Lung (tissue), 16 donors: ENCODE data around the gene PPIL3. TPM values are rescaled to one million over a fixed set of nuclear protein-coding genes. Genes with fewer than 3 reads are reported as not detected.
A peak's percentile ranks its signal among the peaks of the same experiment; 100 is the strongest.

ENCODE experiments used
- ATAC-seq: fragments of 200-7000 bp; cut with Tn5 transposase; one replicate; pipeline ENCODE4 v1.9.1; 2020; ENCODE audit warnings: moderate number of reproducible peaks; ENCODE audit not compliant: insufficient read depth, low FRiP score
- DNase-seq, 3 donors: peaks; one replicate each; pipeline ENCODE4 v3.0.0-alpha.2; 2013 to 2017
- H3K27ac ChIP-seq, 2 donors: one replicate each; pipeline ENCODE4 v1.5.1; 2013; ENCODE audit warnings: mild to moderate bottlenecking in 2 of 2, moderate library complexity in 2 of 2, control low read depth in 1 of 2, inconsistent platforms in 1 of 2, low read depth in 1 of 2, low read length in 1 of 2
- H3K27me3 ChIP-seq, 3 donors: one replicate each; pipeline ENCODE4 v1.5.1; 2013; ENCODE audit warnings: low read length in 2 of 3; ENCODE audit not compliant: control insufficient read depth in 3 of 3, insufficient read depth in 3 of 3
- H3K36me3 ChIP-seq, 4 donors: one replicate each; pipeline ENCODE4 v1.5.1; 2013; ENCODE audit warnings: low read length in 4 of 4, mild to moderate bottlenecking in 1 of 4, moderate library complexity in 1 of 4; ENCODE audit not compliant: control insufficient read depth in 4 of 4, insufficient read depth in 4 of 4
- H3K4me1 ChIP-seq, 5 donors: one replicate each; pipeline ENCODE4 v1.5.1; 2013; ENCODE audit warnings: low read length in 5 of 5, mild to moderate bottlenecking in 2 of 5, moderate library complexity in 1 of 5; ENCODE audit not compliant: control insufficient read depth in 5 of 5, insufficient read depth in 5 of 5
- H3K4me3 ChIP-seq: one replicate; pipeline ENCODE4 v1.5.1; 2013; ENCODE audit warnings: mild to moderate bottlenecking, control low read depth, moderate library complexity
- H3K9ac ChIP-seq, 2 donors: one replicate each; pipeline ENCODE4 v1.5.1; 2013; ENCODE audit warnings: low read length in 2 of 2, control low read depth in 1 of 2; ENCODE audit not compliant: insufficient read depth in 1 of 2
- H3K9me3 ChIP-seq, 4 donors: one replicate each; pipeline ENCODE4 v1.5.1; 2013; ENCODE audit warnings: low read length in 3 of 4, mild to moderate bottlenecking in 1 of 4, moderate library complexity in 1 of 4; ENCODE audit not compliant: control insufficient read depth in 4 of 4, insufficient read depth in 3 of 4
- WGBS, 2 donors: extraction: QIAGEN DNeasy Blood & Tissue Kit; methylation state at CpG; one replicate each; pipeline ENCODE4 v1.1.7; 2013; 5-methylcytosine and 5-hydroxymethylcytosine counted together
- long read RNA-seq, 5 donors: transcript quantifications; one replicate each; lab custom pipeline, GENCODE V29; 2026
- polyA plus RNA-seq, 2 donors: library from polyadenylated mRNA; stranded (reverse); fragments of 200-250 nt; gene quantifications; one replicate each; pipeline ENCODE4 v1.2.1, GENCODE V29; 2013
- total RNA-seq, 2 donors: library from RNA; depleted of rRNA in 1 of 2; stranded (reverse); fragments of >200 nt in 1 of 2; gene quantifications; one replicate each; pipeline ENCODE4 v1.2.1, GENCODE V29; 2014 to 2021
- TF ChIP-seq, protein P1 (sequence below): IDR thresholded peaks from 2 replicates; pipeline ENCODE4 v1.5.1; 2012; ENCODE audit warnings: mild to moderate bottlenecking; ENCODE audit errors: control extremely low read depth, extremely low read depth
- donor health status: control.
- donor health status: control.
- donor health status: Bipolar disorder and iron deficiency.
- donor health status: healthy.
- donor health status: DM: yes; HTN: yes; CAD: no.

PPIL3 gene
- total RNA-seq (10 to 100 TPM; 19.0 to 81.1 TPM), polyA plus RNA-seq (10 to 100 TPM in 1 of 2 donors, 1 to 10 TPM in 1; 8.6 to 33.0 TPM)
- long read RNA-seq, donor 1, transcript PPIL3-209 (3 exons, 589 nt) = major isoform, 6 of 14 reads
- long read RNA-seq, donor 1, transcript PPIL3-202 (7 exons, 1,194 nt) = minor isoform, 5 of 14 reads
- long read RNA-seq, donor 1, partial matches to known transcripts = 0 of 14 reads
- long read RNA-seq, donor 1, other reads (novel, unspliced or antisense) = 0 of 14 reads
- long read RNA-seq, donor 2, partial matches to known transcripts = 30 of 35 reads
- long read RNA-seq, donor 2, other reads (novel, unspliced or antisense) = 0 of 35 reads
- long read RNA-seq, donor 3, partial matches to known transcripts = 0 of 6 reads
- long read RNA-seq, donor 3, other reads (novel, unspliced or antisense) = 0 of 6 reads
- long read RNA-seq, donor 4, partial matches to known transcripts = 0 of 1 reads
- long read RNA-seq, donor 4, other reads (novel, unspliced or antisense) = 0 of 1 reads
- long read RNA-seq, donor 5, transcript PPIL3-202 (7 exons, 1,194 nt) = minor isoform, 5 of 32 reads
- long read RNA-seq, donor 5, transcript PPIL3-209 (3 exons, 589 nt) = major isoform, 11 of 32 reads
- long read RNA-seq, donor 5, partial matches to known transcripts = 10 of 32 reads
- long read RNA-seq, donor 5, other reads (novel, unspliced or antisense) = 0 of 32 reads

DNA sequence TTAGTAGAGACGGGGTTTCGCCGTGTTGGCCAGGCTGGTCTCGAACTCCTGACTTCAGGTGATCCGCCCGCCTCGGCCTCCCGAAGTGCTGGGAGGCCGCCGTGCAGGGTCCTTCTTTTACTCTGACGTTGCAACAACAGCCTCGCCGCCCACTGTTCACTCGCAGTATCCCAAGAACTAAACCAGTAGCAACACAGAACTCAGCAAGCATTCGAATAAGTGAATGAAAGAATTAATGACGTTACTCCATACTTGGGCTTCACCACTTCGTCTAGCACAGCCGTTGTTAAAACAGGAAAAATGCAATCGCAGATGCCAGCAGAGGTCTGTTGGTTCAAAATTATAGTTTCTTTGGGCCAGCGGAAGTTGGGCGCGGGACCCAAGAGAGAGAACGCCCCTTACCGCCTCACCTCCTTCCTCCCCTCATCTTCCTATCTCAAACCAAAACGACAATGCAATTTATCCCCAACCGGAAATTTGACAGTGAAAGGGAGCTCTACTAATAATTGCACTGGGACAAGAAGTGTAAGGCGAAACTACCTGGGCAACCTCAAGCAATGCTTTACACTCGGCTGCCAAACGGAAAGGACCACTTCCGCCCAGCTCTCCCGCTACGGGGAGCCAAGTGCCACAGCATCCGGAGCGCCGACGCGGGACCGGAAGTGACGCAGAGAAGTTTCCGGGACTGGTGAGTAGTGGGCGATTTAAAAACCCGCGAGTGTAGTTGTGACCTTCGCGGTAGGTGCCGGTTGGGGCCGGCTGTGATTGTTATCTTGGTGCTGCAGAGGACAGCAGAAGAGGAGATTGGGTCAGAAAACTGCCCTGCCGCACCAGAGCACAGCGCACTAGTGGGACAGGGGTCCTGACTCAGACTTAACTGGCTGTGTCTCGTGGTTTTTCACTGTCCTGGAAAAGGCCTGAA is at the start of gene PPIL3, which contains the start of gene NIF3L1:
Gene PPIL3 (minus strand): TSS at position 374 of the 922 bp plus-strand sequence. CDS start 1,462 bp downstream, outside the sequence.
Gene NIF3L1 (plus strand): TSS at position 668 of the 922 bp plus-strand sequence. CDS start 2,573 bp downstream, outside the sequence.
- Histone ChIP-seq H3K4me1 (peaks cover 0 to 19% (median 0%) of the 10 kb centered on the region in 5 donors), H3K27ac (peak within 1 kb of the TSS; percentile 86 to 98), H3K9me3 (no peaks in the 10 kb centered on the region), H3K27me3 (no peaks in the 10 kb centered on the region), H3K36me3 (peaks cover 4 to 12% (median 7%) of the 10 kb centered on the region in 4 donors), H3K4me3 (peak within 1 kb of the TSS; percentile 57), H3K9ac (peak within 1 kb of the TSS; percentile 96)
- ATAC-seq (peak; percentile 94), DNase-seq (peak; percentile 98 to 99 (median 99))
- whole genome bisulfite sequencing, 2 donors = 0% methylated on average over 50 of the region's 50 CpGs
- TF ChIP-seq, protein P1, sequence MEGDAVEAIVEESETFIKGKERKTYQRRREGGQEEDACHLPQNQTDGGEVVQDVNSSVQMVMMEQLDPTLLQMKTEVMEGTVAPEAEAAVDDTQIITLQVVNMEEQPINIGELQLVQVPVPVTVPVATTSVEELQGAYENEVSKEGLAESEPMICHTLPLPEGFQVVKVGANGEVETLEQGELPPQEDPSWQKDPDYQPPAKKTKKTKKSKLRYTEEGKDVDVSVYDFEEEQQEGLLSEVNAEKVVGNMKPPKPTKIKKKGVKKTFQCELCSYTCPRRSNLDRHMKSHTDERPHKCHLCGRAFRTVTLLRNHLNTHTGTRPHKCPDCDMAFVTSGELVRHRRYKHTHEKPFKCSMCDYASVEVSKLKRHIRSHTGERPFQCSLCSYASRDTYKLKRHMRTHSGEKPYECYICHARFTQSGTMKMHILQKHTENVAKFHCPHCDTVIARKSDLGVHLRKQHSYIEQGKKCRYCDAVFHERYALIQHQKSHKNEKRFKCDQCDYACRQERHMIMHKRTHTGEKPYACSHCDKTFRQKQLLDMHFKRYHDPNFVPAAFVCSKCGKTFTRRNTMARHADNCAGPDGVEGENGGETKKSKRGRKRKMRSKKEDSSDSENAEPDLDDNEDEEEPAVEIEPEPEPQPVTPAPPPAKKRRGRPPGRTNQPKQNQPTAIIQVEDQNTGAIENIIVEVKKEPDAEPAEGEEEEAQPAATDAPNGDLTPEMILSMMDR = no peak

DNA sequence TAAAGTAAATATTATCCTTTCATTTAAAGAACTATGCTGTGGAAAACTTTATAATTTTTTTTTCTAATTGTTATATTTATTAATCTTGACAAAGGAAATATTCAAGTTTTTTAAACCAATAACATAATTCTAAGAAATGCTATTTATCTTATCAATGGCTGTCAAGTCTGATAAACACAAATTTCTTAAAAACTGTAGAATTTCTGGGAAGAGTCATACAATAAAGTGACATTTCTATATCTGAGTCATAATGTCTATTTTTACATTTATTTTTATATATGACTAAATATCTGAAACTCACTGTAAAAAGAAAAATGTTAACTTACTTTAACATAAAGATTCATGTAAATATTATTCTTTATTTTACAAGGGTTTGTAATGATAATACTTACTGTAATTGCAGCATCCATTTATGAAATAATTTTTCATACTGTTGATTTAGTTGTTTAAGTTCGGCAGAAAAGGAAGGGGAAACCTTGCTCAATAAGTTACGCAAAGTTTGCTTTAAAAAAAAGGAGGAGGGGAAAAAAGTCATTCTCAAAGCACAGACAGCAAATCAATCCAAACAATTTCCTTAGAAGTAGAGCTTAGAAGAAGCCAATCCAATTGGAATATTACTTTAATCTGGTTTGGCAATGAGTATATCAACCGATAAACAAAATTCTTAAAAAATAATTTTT is 42.2 kb upstream of the PPIL3 start:
- 42 to 43% methylated on average over 3 of the region's 3 CpGs for WGBS, 2 donors
- H3K36me3 ChIP-seq = peaks cover 9 to 24% (median 19%) of the 10 kb centered on the region in 4 donors
- TF ChIP-seq, protein P1 = no peak
- H3K9ac ChIP-seq = no peak overlapping the region
- DNase-seq = peak in 1 of 3 donors; percentile 2
- no peaks in the 10 kb centered on the region for H3K4me1 ChIP-seq
- no peaks in the 10 kb centered on the region for H3K27me3 ChIP-seq
- H3K9me3 ChIP-seq = no peaks in the 10 kb centered on the region
- H3K4me3 ChIP-seq = no peak overlapping the region
- no peak for ATAC-seq
- H3K27ac ChIP-seq = no peak overlapping the region
